Heart right ventricle (tissue), 16 donors: ENCODE results near the gene PPP1R26. TPM values are rescaled to one million over a fixed set of nuclear protein-coding genes. Genes with fewer than 3 reads are reported as not detected.
"Not testable (repeated sequence)": the region's sequence is repeated elsewhere in the genome, so short reads cannot be mapped to it uniquely, and the experiment has no call there.

Experiments
- ATAC-seq, 8 donors: fragments of 200-7000 bp; cut with Tn5 transposase; one replicate each; pipeline ENCODE4 v1.9.1; 2020; ENCODE audit warnings: mild to moderate bottlenecking in 8 of 8, moderate library complexity in 8 of 8, moderate number of reproducible peaks in 1 of 8
- DNase-seq, 2 donors: peaks; one replicate each; pipeline ENCODE4 v3.0.0-alpha.2; 2020
- H3K27ac ChIP-seq, 10 donors: fragments of 200-600 bp; sonication (generic) in 2 of 10; one replicate each; pipeline versions ENCODE4 v1.5.0 to v1.8.0; 2020 to 2022; ENCODE audit warnings: mild to moderate bottlenecking in 3 of 10
- H3K27me3 ChIP-seq, 7 donors: fragments of 200-600 bp; one replicate each; pipeline ENCODE4 v1.8.0; 2021 to 2022; ENCODE audit warnings: mild to moderate bottlenecking in 2 of 7
- H3K36me3 ChIP-seq, 9 donors: fragments of 200-600 bp; sonication (generic) in 1 of 9; one replicate each; pipeline versions ENCODE4 v1.5.0 to v1.8.0; 2020 to 2022; ENCODE audit warnings: mild to moderate bottlenecking in 2 of 9
- H3K4me1 ChIP-seq, 9 donors: fragments of 200-600 bp; sonication (generic) in 1 of 9; one replicate each; pipeline versions ENCODE4 v1.5.0 to v1.8.0; 2020 to 2022; ENCODE audit warnings: mild to moderate bottlenecking in 4 of 9
- H3K4me3 ChIP-seq, 10 donors: fragments of 200-600 bp; sonication (generic) in 2 of 10; one replicate each; pipeline versions ENCODE4 v1.5.0 to v1.8.0; 2020 to 2022; ENCODE audit warnings: mild to moderate bottlenecking in 7 of 10, moderate library complexity in 2 of 10
- H3K9me3 ChIP-seq, 11 donors: fragments of 200-600 bp in 10 of 11; sonication (generic) in 2 of 11; one replicate each; pipeline versions ENCODE4 v1.5.0 to v1.8.0; 2013 to 2022; ENCODE audit warnings: mild to moderate bottlenecking in 2 of 11, control low read depth in 1 of 11, moderate library complexity in 1 of 11
- CTCF ChIP-seq, 9 donors: fragments of 200-600 bp; sonication (generic) in 2 of 9; IDR thresholded peaks; one replicate each; pipeline versions ENCODE4 v1.5.0 to v1.8.0; 2021 to 2022; ENCODE audit warnings: antibody characterized with exemption in 9 of 9, mild to moderate bottlenecking in 5 of 9, moderate library complexity in 1 of 9
- WGBS, 2 donors: extraction: QIAGEN DNeasy Blood & Tissue Kit; methylation state at CpG; one replicate each; pipeline ENCODE4 v1.1.7; 2013; ENCODE audit warnings: inconsistent platforms in 1 of 2; 5-methylcytosine and 5-hydroxymethylcytosine counted together
- intact Hi-C, 10 donors: fragments of 100-400 bp; cut with DNase I; formaldehyde crosslinking; loops; one replicate each; pipeline versions ENCODE4 v1.11.1 to v1.14.2; 2022
- polyA plus RNA-seq, 2 donors: library from polyadenylated mRNA; stranded (reverse); fragments of 200-250 nt; gene quantifications; one replicate each; pipeline ENCODE4 v1.2.3, GENCODE V29; 2013
- total RNA-seq, 10 donors: library from RNA; stranded (reverse); fragmentation: NEBNext Ultra II Directional in 3 of 10; extraction: Animal tissue kit (Norgen Biotek cat#: 25700) in 3 of 10; gene quantifications; one replicate each; pipeline versions ENCODE4 v1.2.1 to v1.2.4, GENCODE V29; 2021 to 2023
- donor health status: Arrhythmogenic right ventricular cardiomyopathy.
- donor health status: ischemic (EF 13 %, LVEDD 7.1; RV severe dilation, severe dysfunction).
- donor health status: healthy with polysubstance abuse.
- donor health status: DM: no; HTN: yes; CAD: no.
- donor health status: DM: no; HTN: no; CAD: no.
- donor health status: ischemic (EF 25% LVEDD 6.9; RV normal size, moderate dysfunction).
- donor health status: ischemic (EF 25% LVEDD 5.7; RV mildly dilated, moderate dysfunction).
- donor health status: healthy.
- donor health status: DM: yes; HTN: yes; CAD: no.
- donor health status: Ischemic cardiomyopathy.
- donor health status: ischemic (EF 35%, LVEDD 5.7; RV mildly dilated, moderate dysfunction).
- donor health status: nonischemic (EF 11% LVEDD 7.7; RV severe dilation, severe dysfunction).
- donor health status: DM: yes; HTN: yes; CAD: no.
- donor health status: PGD.
- donor health status: ischemic (EF 29% LVEDD 5.4; RV normal size, mild dysfunction).
- donor health status: nonischemic (EF 23%, LVEDD 6.1; RV moderate dilation, normal function).

The PPP1R26 gene
- total and polyA plus RNA-seq, 12 donors, result 7.5 to 26.7 (median 20.6) TPM

- H3K4me1 ChIP-seq, result peaks cover 0 to 7% (median 0%) of the 10 kb centered on the region in 9 donors
- no peak overlapping the region for H3K4me3 ChIP-seq
- intact Hi-C loops, result no loop called here
- no peak overlapping the region for H3K27ac ChIP-seq
- H3K27me3 ChIP-seq, result peaks cover 0 to 3% (median 0%) of the 10 kb centered on the region in 7 donors
- H3K9me3 ChIP-seq, result peaks cover 0 to 19% (median 12%) of the 10 kb centered on the region in 11 donors
- DNase-seq (peak in 1 of 2 donors; percentile 2), ATAC-seq (peak in 3 of 8 donors; percentile 20 to 66 (median 24))
- no peak for TF ChIP-seq CTCF (IDR thresholded peaks at IDR 0.05)
- WGBS, 2 donors, result 83 to 85% methylated on average over 18 to 19 of the region's 19 CpGs
- H3K36me3 ChIP-seq, result no peaks in the 10 kb centered on the region
Measured at GRCh38 chr9:135513351-135513846, 33.8 kb downstream of the PPP1R26 start.

GRCh38 chr9:135513906-135514305 lies 34.3 kb downstream of the PPP1R26 start:
- H3K4me3 ChIP-seq, intact Hi-C loops, H3K27me3 ChIP-seq, ATAC-seq, H3K27ac ChIP-seq, DNase-seq, H3K36me3 ChIP-seq, H3K4me1 ChIP-seq: not testable (repeated sequence)
- H3K9me3 ChIP-seq, result peaks cover 0 to 15% (median 8%) of the 10 kb centered on the region in 11 donors
- WGBS, 2 donors, result 88% methylated on average over 9 of the region's 9 CpGs

GRCh38 chr9:135514342-135515082 lies 34.9 kb downstream of the PPP1R26 start:
- Histone ChIP-seq H3K36me3 (no peaks in the 10 kb centered on the region), H3K4me3 (no peak overlapping the region), H3K9me3 (peaks cover 0 to 9% (median 2%) of the 10 kb centered on the region in 11 donors), H3K27me3 (peaks cover 0 to 3% (median 0%) of the 10 kb centered on the region in 7 donors), H3K27ac (no peak overlapping the region), H3K4me1 (peaks cover 0 to 7% (median 0%) of the 10 kb centered on the region in 9 donors)
- ATAC-seq, result no peak
- WGBS, 2 donors, result 85% methylated on average over 16 to 17 of the region's 17 CpGs
- intact Hi-C loops, result no loop called here
- TF ChIP-seq CTCF (IDR thresholded peaks at IDR 0.05), result no peak
- no peak for DNase-seq

- H3K36me3 ChIP-seq, result no peaks in the 10 kb centered on the region
- WGBS, 2 donors, result 83 to 87% methylated on average over 31 of the region's 31 CpGs
- DNase-seq (no peak), ATAC-seq (peak in 3 of 8 donors; percentile 8 to 35 (median 14))
- peaks cover 0 to 1% (median 0%) of the 10 kb centered on the region in 11 donors for H3K9me3 ChIP-seq
- H3K4me3 ChIP-seq, result no peak overlapping the region
- H3K4me1 ChIP-seq, result peaks cover 0 to 7% (median 0%) of the 10 kb centered on the region in 9 donors
- TF ChIP-seq CTCF (IDR thresholded peaks at IDR 0.05), result no peak
- peaks cover 0 to 3% (median 0%) of the 10 kb centered on the region in 7 donors for H3K27me3 ChIP-seq
- intact Hi-C loops, result no loop called here
- H3K27ac ChIP-seq, result peak overlapping the region in 2 of 10 donors; percentile 25 to 52
Measured at GRCh38 chr9:135515083-135515951, 35.7 kb downstream of the PPP1R26 start.
